ENCODE results near the gene DAD1. TPM values are rescaled to one million over a fixed set of nuclear protein-coding genes. Genes with fewer than 3 reads are reported as not detected.

The DAD1 gene
- total and polyA plus RNA-seq, 7 donors = 115 to 274 (median 160) TPM

DNA sequence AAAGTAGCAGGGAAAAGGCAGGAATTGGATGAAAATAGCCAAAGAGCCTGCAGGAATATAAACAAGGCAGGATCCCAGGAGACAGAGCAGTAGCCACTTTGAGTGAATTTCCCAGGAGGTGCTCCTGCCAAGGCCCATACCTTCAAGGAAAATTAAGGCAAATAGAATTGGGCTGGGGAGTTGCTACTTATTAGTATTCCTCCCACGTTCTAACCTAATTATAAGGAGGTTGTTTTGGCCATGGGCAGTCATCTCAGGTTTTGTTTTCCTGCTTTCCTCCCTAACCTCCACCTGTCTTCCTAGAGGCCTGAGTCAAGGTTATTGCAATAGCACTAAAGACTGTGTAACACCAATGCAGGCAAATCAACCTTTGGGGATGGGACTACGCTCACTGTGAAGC, 73.1 kb downstream of the DAD1 start:
- Histone ChIP-seq H3K36me3 (no peaks in the 10 kb centered on the region), H3K4me3 (no peak overlapping the region), H3K27ac (peak overlapping the region in 3 of 4 donors; percentile 59 to 77 (median 61)), H3K27me3 (no peaks in the 10 kb centered on the region), H3K9me3 (no peaks in the 10 kb centered on the region), H3K4me1 (peaks cover 0 to 79% (median 65%) of the 10 kb centered on the region in 4 donors)
- intact Hi-C loops (cut with DNase I) = no loop called here
- no peak for DNase-seq
- 79 to 85% methylated on average over 2 of the region's 2 CpGs for WGBS, 2 donors
- no peak for TF ChIP-seq POLR2A (IDR thresholded peaks at IDR 0.05)
- TF ChIP-seq EP300 (IDR thresholded peaks at IDR 0.05) = no peak
- TF ChIP-seq POLR2AphosphoS5 (IDR thresholded peaks at IDR 0.05) = no peak
- TF ChIP-seq, protein P1, sequence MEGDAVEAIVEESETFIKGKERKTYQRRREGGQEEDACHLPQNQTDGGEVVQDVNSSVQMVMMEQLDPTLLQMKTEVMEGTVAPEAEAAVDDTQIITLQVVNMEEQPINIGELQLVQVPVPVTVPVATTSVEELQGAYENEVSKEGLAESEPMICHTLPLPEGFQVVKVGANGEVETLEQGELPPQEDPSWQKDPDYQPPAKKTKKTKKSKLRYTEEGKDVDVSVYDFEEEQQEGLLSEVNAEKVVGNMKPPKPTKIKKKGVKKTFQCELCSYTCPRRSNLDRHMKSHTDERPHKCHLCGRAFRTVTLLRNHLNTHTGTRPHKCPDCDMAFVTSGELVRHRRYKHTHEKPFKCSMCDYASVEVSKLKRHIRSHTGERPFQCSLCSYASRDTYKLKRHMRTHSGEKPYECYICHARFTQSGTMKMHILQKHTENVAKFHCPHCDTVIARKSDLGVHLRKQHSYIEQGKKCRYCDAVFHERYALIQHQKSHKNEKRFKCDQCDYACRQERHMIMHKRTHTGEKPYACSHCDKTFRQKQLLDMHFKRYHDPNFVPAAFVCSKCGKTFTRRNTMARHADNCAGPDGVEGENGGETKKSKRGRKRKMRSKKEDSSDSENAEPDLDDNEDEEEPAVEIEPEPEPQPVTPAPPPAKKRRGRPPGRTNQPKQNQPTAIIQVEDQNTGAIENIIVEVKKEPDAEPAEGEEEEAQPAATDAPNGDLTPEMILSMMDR (IDR thresholded peaks at IDR 0.05) = no peak

Small RNA genes within 50 kb of the gene (small RNA-seq; reads per million reads assigned to genes)
- gene TRAJ1 (0 reads per million in 3 donors), gene TRAJ10 (0 reads per million in 3 donors), gene TRAJ11 (0 reads per million in 3 donors), gene TRAJ12 (0 reads per million in 3 donors), gene TRAJ13 (0 reads per million in 3 donors), gene TRAJ14 (0 reads per million in 3 donors), gene TRAJ16 (0 reads per million in 3 donors), gene TRAJ17 (0 reads per million in 3 donors), gene TRAJ18 (0 reads per million in 3 donors), gene TRAJ19 (0 reads per million in 3 donors), gene TRAJ2 (0 reads per million in 3 donors), gene TRAJ20 (0 reads per million in 3 donors), gene TRAJ21 (0 reads per million in 3 donors), gene TRAJ22 (0 reads per million in 3 donors), gene TRAJ23 (0 reads per million in 3 donors), gene TRAJ24 (0 reads per million in 3 donors), gene TRAJ25 (0 reads per million in 3 donors), gene TRAJ26 (0 reads per million in 3 donors), gene TRAJ27 (0 reads per million in 3 donors), gene TRAJ28 (0 reads per million in 3 donors), gene TRAJ3 (0 reads per million in 3 donors), gene TRAJ4 (0 reads per million in 3 donors), gene TRAJ5 (0 reads per million in 3 donors), gene TRAJ6 (0 reads per million in 3 donors), gene TRAJ7 (0 reads per million in 3 donors), gene TRAJ8 (0 reads per million in 3 donors), gene TRAJ9 (0 reads per million in 3 donors)

Other genes with a start within 250 kb of the DAD1 start
- gene ABHD4, start 9.1 kb upstream of the DAD1 start, total RNA-seq = 10 to 100 TPM; 17.4 to 20.4 (median 18.7) TPM
- gene ABHD4, start 9.1 kb upstream of the DAD1 start, polyA plus RNA-seq = 10 to 100 TPM in 2 of 3 donors, 1 to 10 TPM in 1; 9.5 to 18.0 (median 12.3) TPM
- not detected for gene OR6J1, start 55.1 kb upstream of the DAD1 start, total RNA-seq
- not detected for gene OR6J1, start 55.1 kb upstream of the DAD1 start, polyA plus RNA-seq
- gene OXA1L, start 177.5 kb upstream of the DAD1 start, total RNA-seq = 100 to 1,000 TPM in 2 of 4 donors, 10 to 100 TPM in 2; 95.2 to 108 (median 102) TPM
- 100 to 1,000 TPM in 1 of 3 donors, 10 to 100 TPM in 2; 85.1 to 113 (median 85.9) TPM for gene OXA1L, start 177.5 kb upstream of the DAD1 start, polyA plus RNA-seq
- 10 to 100 TPM; 16.1 to 23.5 (median 16.5) TPM for gene SLC7A7, start 226.2 kb upstream of the DAD1 start, total RNA-seq
- gene SLC7A7, start 226.2 kb upstream of the DAD1 start, polyA plus RNA-seq = 10 to 100 TPM; 15.6 to 22.7 (median 16.4) TPM
- 100 to 1,000 TPM in 1 of 4 donors, 10 to 100 TPM in 3; 54.6 to 333 (median 58.3) TPM for gene MRPL52, start 240.7 kb upstream of the DAD1 start, total RNA-seq
- gene MRPL52, start 240.7 kb upstream of the DAD1 start, polyA plus RNA-seq = 100 to 1,000 TPM in 2 of 3 donors, 10 to 100 TPM in 1; 64.3 to 117 (median 105) TPM
- gene MMP14, start 247.4 kb upstream of the DAD1 start, total RNA-seq = 100 to 1,000 TPM in 3 of 4 donors, 10 to 100 TPM in 1; 86.6 to 140 (median 115) TPM
- gene MMP14, start 247.4 kb upstream of the DAD1 start, polyA plus RNA-seq = 10 to 100 TPM; 21.0 to 85.4 (median 33.5) TPM

Measured in sigmoid colon (tissue), 7 donors.